Calu3 (cell line): ENCODE measurements around the gene ERC2. TPM values are rescaled to one million over a fixed set of nuclear protein-coding genes. Genes with fewer than 3 reads are reported as not detected.

Experiments
- BruUV-seq: library from RNA; stranded (reverse); fragments of 400-500 nt; replicated peaks from 2 replicates; lab custom pipeline; 2021; lab: Mats Ljungman, UMichigan
- CTCF ChIA-PET: fragments of 300-600 bp; sonication (Branson Sonifier 250); formaldehyde crosslinking; loops from one replicate; lab custom pipeline; 2022; ENCODE audit warnings: antibody characterized with exemption; lab: Charles Lee
- DNase-seq: peaks from one replicate; pipeline ENCODE4 v3.0.0; 2022
- H3K27ac Mint-ChIP-seq: one replicate; pipeline ENCODE4 v1.8.0; 2022; ENCODE audit warnings: mixed read lengths; ENCODE audit not compliant: unreplicated experiment
- H3K27me3 Mint-ChIP-seq: one replicate; pipeline ENCODE4 v1.8.0; 2022; ENCODE audit warnings: mixed read lengths; ENCODE audit not compliant: unreplicated experiment
- H3K36me3 Mint-ChIP-seq: one replicate; pipeline ENCODE4 v1.8.0; 2022; ENCODE audit warnings: mild to moderate bottlenecking, moderate library complexity, mixed read lengths; ENCODE audit not compliant: insufficient read depth, unreplicated experiment
- H3K4me1 Mint-ChIP-seq: one replicate; pipeline ENCODE4 v1.8.0; 2022; ENCODE audit warnings: mild to moderate bottlenecking, low read depth, mixed read lengths; ENCODE audit not compliant: unreplicated experiment
- H3K4me3 Mint-ChIP-seq: one replicate; pipeline ENCODE4 v1.8.0; 2022; ENCODE audit warnings: mild to moderate bottlenecking, low read depth, moderate library complexity, mixed read lengths; ENCODE audit not compliant: unreplicated experiment
- H3K9me3 Mint-ChIP-seq: one replicate; pipeline ENCODE4 v1.8.0; 2022; ENCODE audit warnings: low read depth, mixed read lengths; ENCODE audit not compliant: unreplicated experiment
- CTCF ChIP-seq: fragments of 200-600 bp; IDR thresholded peaks from one replicate; pipeline ENCODE4 v1.8.0; 2022; ENCODE audit warnings: antibody characterized with exemption; ENCODE audit not compliant: unreplicated experiment
- intact Hi-C: fragments of 100-400 bp; cut with micrococcal nuclease; formaldehyde crosslinking; loops from one replicate; pipeline ENCODE4 v1.10.0; 2022; ENCODE audit not compliant: unreplicated experiment
- total RNA-seq: library from RNA; stranded (reverse); gene quantifications from 2 replicates; pipeline ENCODE4 v1.2.3, GENCODE V29; 2022

The ERC2 gene
- total RNA-seq, 1 experiment from 2014 or later = 0.73 TPM

GRCh38 chr3:55789516-55789915 lies 678.8 kb downstream of the ERC2 start:
- H3K4me3 Mint-ChIP-seq = no peak overlapping the region

GRCh38 chr3:55782807-55783206 lies 685.5 kb downstream of the ERC2 start:
- H3K4me1 Mint-ChIP-seq = no peaks in the 10 kb centered on the region
- no peak overlapping the region for H3K27ac Mint-ChIP-seq
- no TSS peak for BruUV-seq
- H3K4me3 Mint-ChIP-seq = no peak overlapping the region
- TF ChIP-seq CTCF = no peak
- no peaks in the 10 kb centered on the region for H3K36me3 Mint-ChIP-seq
- intact Hi-C loops = no loop called here
- no peaks in the 10 kb centered on the region for H3K27me3 Mint-ChIP-seq
- CTCF ChIA-PET = no interaction called here
- no peak for DNase-seq
- peaks cover 6% of the 10 kb centered on the region for H3K9me3 Mint-ChIP-seq

More at GRCh38 chr3:55789516-55789915, 678.8 kb downstream of the ERC2 start:
- Mint-ChIP-seq H3K4me1 (no peaks in the 10 kb centered on the region), H3K27me3 (no peaks in the 10 kb centered on the region), H3K36me3 (no peaks in the 10 kb centered on the region), H3K9me3 (peaks cover 8% of the 10 kb centered on the region), H3K27ac (no peak overlapping the region)
- no peak for TF ChIP-seq CTCF
- BruUV-seq = no TSS peak
- CTCF ChIA-PET = no interaction called here
- intact Hi-C loops = no loop called here
- no peak for DNase-seq

- no peak for TF ChIP-seq CTCF
- CTCF ChIA-PET = no interaction called here
- Mint-ChIP-seq H3K9me3 (peaks cover 6% of the 10 kb centered on the region), H3K4me1 (no peaks in the 10 kb centered on the region), H3K36me3 (no peaks in the 10 kb centered on the region), H3K4me3 (no peak overlapping the region), H3K27me3 (no peaks in the 10 kb centered on the region), H3K27ac (no peak overlapping the region)
- no TSS peak for BruUV-seq
- DNase-seq = no peak
- intact Hi-C loops = no loop called here
Observed at GRCh38 chr3:55782351-55782750, 685.9 kb downstream of the ERC2 start.

GRCh38 chr3:55780913-55781312 lies 687.4 kb downstream of the ERC2 start:
- intact Hi-C loops = no loop called here
- H3K9me3 Mint-ChIP-seq = peaks cover 10% of the 10 kb centered on the region

More at GRCh38 chr3:55780913-55781312, 687.4 kb downstream of the ERC2 start:
- Mint-ChIP-seq H3K27ac (no peak overlapping the region), H3K36me3 (no peaks in the 10 kb centered on the region), H3K4me1 (no peaks in the 10 kb centered on the region), H3K27me3 (no peaks in the 10 kb centered on the region), H3K4me3 (no peak overlapping the region)
- CTCF ChIA-PET = no interaction called here
- BruUV-seq = no TSS peak
- no peak for DNase-seq
- TF ChIP-seq CTCF = no peak
